ENCODE measurements around the gene NMS.

NMS gene

DNA sequence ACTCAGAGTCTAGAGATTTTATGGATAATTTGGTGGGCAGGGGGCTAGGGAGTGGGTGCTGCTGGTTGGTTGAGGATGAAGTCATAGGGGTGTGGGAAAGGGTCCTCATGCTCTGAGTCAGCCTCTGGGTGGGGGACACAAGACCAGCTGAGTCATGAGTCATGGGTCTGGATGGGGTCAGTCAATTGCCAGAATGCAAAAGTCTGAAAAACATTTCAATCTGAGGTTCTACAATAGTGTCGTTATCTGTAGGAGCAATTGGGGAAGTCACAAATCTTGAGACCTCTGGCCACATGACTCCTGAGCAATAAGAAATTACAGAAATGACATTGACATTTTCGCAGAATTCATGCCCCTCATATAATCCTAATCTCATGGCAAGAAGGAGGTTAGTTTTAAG is 15.1 kb downstream of the NMS start:
- no peak for DNase-seq (ENCODE audit: low read depth)

- DNase-seq (ENCODE audit: low read depth): no peak
Measured at GRCh38 chr2:100494712-100495111, 24.4 kb downstream of the NMS start.

- no peak for DNase-seq (ENCODE audit: low read depth)
Measured at GRCh38 chr2:100502782-100503181, 32.5 kb downstream of the NMS start.

- no peak for DNase-seq (ENCODE audit: low read depth)
Measured at GRCh38 chr2:100504542-100504941, 34.3 kb downstream of the NMS start.

GRCh38 chr2:100509066-100509465 is 38.8 kb downstream of the NMS start:
- no peak for DNase-seq (ENCODE audit: low read depth)

- DNase-seq (ENCODE audit: low read depth): no peak
Measured at GRCh38 chr2:100513650-100514049, 43.4 kb downstream of the NMS start.

DNA sequence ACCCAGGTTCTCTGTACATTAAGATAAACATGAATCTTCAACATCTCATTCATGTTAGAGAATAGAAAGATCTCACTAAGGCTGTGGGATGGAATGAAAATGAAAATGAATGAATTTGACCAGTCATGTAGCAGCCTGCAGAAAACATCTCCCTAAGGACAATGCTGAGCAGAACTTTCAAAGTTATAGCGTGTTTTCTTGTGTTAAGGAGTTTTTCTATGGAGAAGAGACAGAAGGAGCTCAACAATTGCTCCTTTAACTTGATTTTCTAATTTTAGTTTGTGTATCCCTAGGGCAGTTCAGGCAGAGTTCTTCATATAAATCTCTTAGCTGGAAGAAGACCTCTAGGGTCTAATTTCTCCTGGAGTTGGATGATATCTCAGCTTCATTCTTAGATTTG is 47.3 kb downstream of the NMS start:
- DNase-seq (ENCODE audit: low read depth): no peak

DNA sequence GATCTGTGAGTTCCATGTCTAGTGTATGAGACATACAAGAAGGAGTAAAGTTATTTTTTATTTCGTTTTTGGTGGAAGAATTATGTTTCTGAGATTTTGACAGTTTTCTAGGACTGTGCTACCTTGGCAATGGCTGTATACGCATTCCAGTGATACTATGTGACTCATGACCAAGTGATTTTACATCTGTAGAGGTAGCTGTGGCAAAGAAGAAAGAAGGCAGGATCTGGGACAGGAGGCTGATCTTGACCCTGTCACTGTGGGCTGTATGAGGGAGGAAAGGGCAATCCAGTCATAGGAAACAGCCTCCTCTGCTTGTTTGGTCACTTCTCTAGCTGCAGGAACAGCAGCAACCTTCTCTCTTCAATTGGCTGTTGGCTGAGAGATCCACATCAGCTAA is 48.5 kb downstream of the NMS start:
- no peak for DNase-seq (ENCODE audit: low read depth)

DNA sequence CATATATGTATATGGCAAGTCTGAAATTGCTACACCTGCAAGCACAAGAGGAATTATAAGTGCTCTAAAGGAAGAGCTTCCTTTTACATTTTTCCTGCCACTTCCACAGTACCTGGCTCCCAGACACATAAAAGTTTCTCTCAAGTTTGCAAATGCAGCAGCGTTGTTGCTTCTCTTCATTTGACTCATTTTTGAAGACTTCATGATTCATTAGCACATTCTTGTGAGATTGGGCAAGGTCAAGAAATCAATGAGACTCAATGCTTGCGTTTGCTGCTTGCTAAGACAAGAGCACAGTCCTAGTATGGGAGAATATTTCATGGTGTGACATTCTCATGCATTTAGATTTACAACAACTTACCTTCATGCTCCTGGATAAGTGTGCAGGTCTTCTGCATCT is 49.9 kb downstream of the NMS start:
- no peak for DNase-seq (ENCODE audit: low read depth)

DNA sequence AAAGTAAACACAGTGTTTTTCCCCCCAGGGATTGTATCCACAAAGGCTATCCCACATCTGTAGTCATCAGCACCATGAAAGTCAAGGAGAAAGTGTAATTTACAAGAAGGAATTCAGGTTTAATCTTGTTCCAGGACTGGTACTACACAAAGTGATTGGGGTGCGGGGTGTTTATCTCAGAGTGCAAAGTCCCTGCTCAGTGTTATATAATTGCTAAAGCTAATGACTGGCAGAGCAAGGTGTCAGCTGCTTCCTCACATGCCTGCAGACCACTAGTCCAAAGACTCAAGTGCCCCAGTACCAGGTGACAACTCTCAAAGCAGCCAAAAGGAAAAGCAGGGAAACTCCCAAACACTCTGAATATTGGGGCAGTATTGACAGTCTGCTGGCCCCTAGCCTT is 52.1 kb downstream of the NMS start:
- no peak for DNase-seq (ENCODE audit: low read depth)

GRCh38 chr2:100524331-100524730 is 54.0 kb downstream of the NMS start:
- no peak for DNase-seq (ENCODE audit: low read depth)

DNA sequence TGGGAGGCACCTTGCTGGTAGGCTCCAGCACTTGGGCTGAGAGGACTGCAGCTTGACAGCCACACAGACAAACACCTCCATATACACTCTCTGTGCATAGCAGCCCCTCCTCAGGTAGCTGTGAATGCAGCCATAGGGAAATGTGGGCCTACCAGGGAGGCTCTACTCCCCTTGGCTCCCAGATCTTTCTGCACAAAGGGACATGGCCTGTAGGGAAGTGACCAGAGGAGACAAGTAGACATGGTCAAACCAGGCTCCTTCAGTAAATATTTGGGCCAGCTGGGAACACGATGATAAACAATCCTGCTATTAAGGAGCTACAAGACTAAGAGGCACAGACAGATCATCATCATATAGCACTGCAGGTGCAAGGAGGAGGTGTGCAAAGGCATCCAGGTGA is 56.6 kb downstream of the NMS start:
- DNase-seq (ENCODE audit: low read depth): no peak

DNA sequence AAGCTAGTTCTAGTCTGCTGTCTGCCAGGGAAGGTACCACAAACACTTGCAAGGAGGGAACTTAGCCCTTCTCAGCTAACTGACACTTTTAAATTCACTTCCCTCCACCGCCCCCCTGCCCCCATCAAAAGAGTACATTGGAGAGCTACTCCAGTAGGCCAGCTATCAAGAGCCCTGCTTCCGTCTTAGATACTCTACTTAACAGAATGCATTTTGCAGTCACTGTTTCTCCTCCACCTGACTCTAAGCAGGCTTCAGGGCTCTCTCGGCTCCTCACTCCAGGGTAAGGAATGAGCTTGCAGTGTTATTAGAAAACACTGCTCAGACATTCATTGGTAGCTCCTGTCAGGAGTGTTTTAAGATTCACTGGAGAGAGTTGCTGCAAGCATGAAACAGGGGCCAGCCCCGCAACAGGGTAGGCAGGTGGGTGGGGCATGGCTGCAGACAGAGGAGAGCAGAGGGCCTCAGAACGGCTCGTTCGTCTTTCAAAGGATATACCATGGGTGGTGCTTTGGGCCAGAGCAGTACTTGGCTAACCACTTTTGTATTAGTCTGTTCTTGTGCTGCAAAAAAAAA is 57.2 kb downstream of the NMS start:
- DNase-seq (ENCODE audit: low read depth): no peak

GRCh38 chr2:100529176-100529575 is 58.9 kb downstream of the NMS start:
- no peak for DNase-seq (ENCODE audit: low read depth)

DNA sequence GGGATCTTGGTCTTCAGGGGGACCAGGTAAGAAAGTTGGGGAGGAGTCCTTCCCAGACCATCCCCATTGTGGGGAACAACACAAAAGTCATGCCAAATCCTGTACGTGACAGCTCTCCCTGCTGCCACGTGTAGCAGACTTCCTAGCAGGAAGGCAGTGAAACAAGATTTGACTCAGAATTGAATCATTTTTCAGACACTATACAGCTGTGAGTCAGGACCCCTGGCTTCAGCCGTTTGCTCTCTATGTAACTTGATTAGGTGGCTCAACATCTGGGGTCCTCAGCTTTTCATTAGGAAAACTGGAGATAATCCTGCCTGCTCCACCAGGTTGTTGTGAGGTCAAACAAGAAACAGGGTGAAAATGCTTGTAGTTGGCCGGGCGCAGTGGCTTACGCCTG is 59.6 kb downstream of the NMS start:
- no peak for DNase-seq (ENCODE audit: low read depth)

Measured in activated T-cell treated with anti-CD3 and anti-CD28 coated beads for 48 hours (primary cell).